HCT116 (cell line): ENCODE data around the gene EPHB2. TPM values are rescaled to one million over a fixed set of nuclear protein-coding genes. Genes with fewer than 3 reads are reported as not detected.

Experiments
- ATAC-seq: fragments of 200-7000 bp; cut with Tn5 transposase; 2 replicates; pipeline ENCODE4 v1.9.1; 2020; ENCODE audit warnings: mild to moderate bottlenecking, moderate library complexity
- BruUV-seq: library from RNA; stranded (reverse); fragments of 400-500 nt; replicated peaks from 2 replicates; lab custom pipeline; 2021; lab: Mats Ljungman, UMichigan
- CTCF ChIA-PET: fragments of 300-600 bp; sonication (Branson Sonifier 250); formaldehyde crosslinking; loops from one replicate; lab custom pipeline; 2021; ENCODE audit warnings: antibody characterized with exemption; lab: Charles Lee
- POLR2A ChIA-PET: fragments of 300-600, 350-600 bp; sonication (Branson Sonifier 250); formaldehyde crosslinking; loops from one replicate; lab custom pipeline; 2021; ENCODE audit warnings: antibody characterized with exemption; lab: Charles Lee
- RAD21 ChIA-PET, 2 experiments: fragments of 300-600 bp; sonication (Branson Sonifier 250); formaldehyde crosslinking; loops; one replicate each; lab custom pipeline; 2023; ENCODE audit warnings: low total read pairs in 2 of 2; ENCODE audit not compliant: uncharacterized antibody in 2 of 2, unreplicated experiment in 2 of 2, low non-redundant PET in 1 of 2; lab: Charles Lee
- DNase-seq: peaks from one replicate; pipeline ENCODE4 v3.0.0-alpha.2; 2010; ENCODE audit warnings: low read depth, low spot score
- H2AFZ ChIP-seq: fragments of 200-600 bp; shearing (Covaris generic), sonication (generic); 2 replicates; pipeline ENCODE4 v1.6.1; 2017; ENCODE audit warnings: low read depth, mixed run types, mixed read lengths, antibody characterized with exemption, low read length; ENCODE audit not compliant: poor library complexity, severe bottlenecking
- H3K27ac ChIP-seq: 2 replicates; pipeline ENCODE4 v1.5.1; 2012; ENCODE audit warnings: low read depth, low read length
- H3K27me3 ChIP-seq: fragments of 200-600 bp; sonication (generic); 2 replicates; pipeline ENCODE4 v1.6.1; 2016; ENCODE audit warnings: mixed run types, low read length, mixed read lengths; ENCODE audit not compliant: insufficient read depth
- H3K36me3 ChIP-seq, 2 experiments: fragments of 200-500 bp in 1 of 2; fragments of 200-600 bp in 1 of 2; sonication (Bioruptor generic) in 1 of 2; sonication (generic) in 1 of 2; 2 replicates each; pipeline versions ENCODE4 v1.5.1 to v1.6.1; 2014 to 2016; ENCODE audit warnings: low read length in 2 of 2, inconsistent platforms in 1 of 2, mixed read lengths in 1 of 2, mixed run types in 1 of 2; ENCODE audit not compliant: insufficient read depth in 2 of 2, control insufficient read depth in 1 of 2
- H3K4me1 ChIP-seq, 2 experiments: fragments of 200-600 bp in 1 of 2; sonication (generic) in 1 of 2; 2 replicates each; pipeline versions ENCODE4 v1.5.1 to v1.6.1; 2012 to 2017; ENCODE audit warnings: low read length in 2 of 2, inconsistent platforms in 1 of 2, mild to moderate bottlenecking in 1 of 2, mixed read lengths in 1 of 2, mixed run types in 1 of 2, moderate library complexity in 1 of 2; ENCODE audit not compliant: insufficient read depth in 2 of 2, control insufficient read depth in 1 of 2
- H3K4me2 ChIP-seq: fragments of 200-600 bp; sonication (generic); 2 replicates; pipeline ENCODE4 v1.6.1; 2017; ENCODE audit warnings: mixed run types, low read length, mixed read lengths
- H3K4me3 ChIP-seq, 2 experiments: fragments of 200-600 bp in 1 of 2; sonication (generic) in 1 of 2; replicated peaks in 1 of 2; 2 replicates each; pipeline ENCODE4 v1.5.1; 2011 to 2016; ENCODE audit warnings: low read length in 2 of 2, control low read depth in 1 of 2, low read depth in 1 of 2, mild to moderate bottlenecking in 1 of 2, mixed read lengths in 1 of 2, mixed run types in 1 of 2
- H3K79me2 ChIP-seq: fragments of 200-600 bp; sonication (generic); 2 replicates; pipeline ENCODE4 v1.6.1; 2017; ENCODE audit warnings: mild to moderate bottlenecking, mixed run types, low read length, moderate library complexity, mixed read lengths; ENCODE audit not compliant: insufficient read depth
- H3K9ac ChIP-seq: fragments of 200-600 bp; sonication (generic); 2 replicates; pipeline ENCODE4 v1.6.1; 2016; ENCODE audit warnings: low read length, mixed read lengths
- H3K9me2 ChIP-seq: fragments of 200-600 bp; sonication (generic), shearing (Covaris generic); 2 replicates; pipeline ENCODE4 v1.6.1; 2017; ENCODE audit warnings: mixed run types, mild to moderate bottlenecking, moderate library complexity; ENCODE audit not compliant: insufficient read depth
- H3K9me3 ChIP-seq, 2 experiments: fragments of 200-500 bp in 1 of 2; fragments of 200-600 bp in 1 of 2; sonication (Bioruptor generic) in 1 of 2; sonication (generic) in 1 of 2; 2 replicates each; pipeline ENCODE4 v1.6.1; 2014 to 2017; ENCODE audit warnings: low read length in 2 of 2, mixed read lengths in 2 of 2, inconsistent platforms in 1 of 2, low read depth in 1 of 2, mild to moderate bottlenecking in 1 of 2, mixed run types in 1 of 2, moderate library complexity in 1 of 2; ENCODE audit not compliant: control insufficient read depth in 1 of 2, insufficient read depth in 1 of 2
- H4K20me1 ChIP-seq: fragments of 200-600 bp; sonication (generic), shearing (Covaris generic); 2 replicates; pipeline ENCODE4 v1.6.1; 2017; ENCODE audit warnings: mixed run types, mild to moderate bottlenecking, moderate library complexity; ENCODE audit not compliant: insufficient read depth
- ATF3 ChIP-seq: IDR thresholded peaks from 2 replicates; pipeline ENCODE4 v1.6.1; 2012
- CBX3 ChIP-seq: IDR thresholded peaks from 2 replicates; pipeline ENCODE4 v1.6.1; 2012; ENCODE audit warnings: low read depth
- CEBPB ChIP-seq: IDR thresholded peaks from 2 replicates; pipeline ENCODE4 v1.6.1; 2012; ENCODE audit warnings: low read depth
- CTCF ChIP-seq, 3 experiments: fragments of 200-600 bp in 1 of 3; sonication (generic) in 1 of 3; IDR thresholded peaks in 2 of 3; conservative IDR thresholded peaks in 1 of 3; 2 replicates each; pipeline ENCODE4 v1.5.1; 2012 to 2017; ENCODE audit warnings: low read depth in 2 of 3, low read length in 2 of 3, antibody characterized with exemption in 1 of 3, borderline replicate concordance in 1 of 3, control low read depth in 1 of 3, mild to moderate bottlenecking in 1 of 3, mixed read lengths in 1 of 3, mixed run types in 1 of 3, moderate library complexity in 1 of 3; ENCODE audit not compliant: insufficient read depth in 1 of 3
- EGR1 ChIP-seq: IDR thresholded peaks from 2 replicates; pipeline ENCODE4 v1.6.1; 2012; ENCODE audit warnings: low read depth
- ELF1 ChIP-seq: IDR thresholded peaks from 2 replicates; pipeline ENCODE4 v1.6.1; 2012; ENCODE audit warnings: low read depth, borderline replicate concordance
- EZH2phosphoT487 ChIP-seq: fragments of 200-600 bp; IDR thresholded peaks from 2 replicates; pipeline ENCODE4 v1.6.1; 2018; ENCODE audit warnings: antibody characterized with exemption, borderline replicate concordance
- FOSL1 ChIP-seq: IDR thresholded peaks from 2 replicates; pipeline ENCODE4 v1.6.1; 2012; ENCODE audit warnings: low read depth
- JUND ChIP-seq: IDR thresholded peaks from 2 replicates; pipeline ENCODE4 v1.6.1; 2012
- POLR2A ChIP-seq: IDR thresholded peaks from 2 replicates; pipeline ENCODE4 v1.7.0; 2011; ENCODE audit warnings: borderline replicate concordance; ENCODE audit not compliant: insufficient read depth, insufficient read length; ENCODE audit errors: extremely low read depth
- TCF7L2 ChIP-seq: IDR thresholded peaks from 2 replicates; pipeline ENCODE4 v1.7.0; 2011; ENCODE audit warnings: borderline replicate concordance, inconsistent platforms; ENCODE audit not compliant: insufficient read depth, insufficient read length; ENCODE audit errors: extremely low read depth
- ZBTB33 ChIP-seq: IDR thresholded peaks from 2 replicates; pipeline ENCODE4 v1.6.1; 2011; ENCODE audit warnings: mild to moderate bottlenecking, low read length, moderate library complexity; ENCODE audit not compliant: insufficient replicate concordance; ENCODE audit errors: extremely low read depth
- ZFX ChIP-seq: fragments of 450-650 bp; IDR thresholded peaks from 2 replicates; pipeline ENCODE4 v1.6.1; 2017
- intact Hi-C: fragments of 100-400 bp; cut with micrococcal nuclease; formaldehyde crosslinking; loops from 2 replicates; pipeline ENCODE4 v1.10.0; 2022
- total RNA-seq: library from RNA; stranded (reverse); gene quantifications from one replicate; pipeline ENCODE4 v1.2.1, GENCODE V29; 2021; ENCODE audit not compliant: unreplicated experiment

The EPHB2 gene
- total RNA-seq, 1 experiment from 2014 or later: 19.5 TPM

GRCh38 chr1:22958556-22958955 is 247.9 kb downstream of the EPHB2 start:
- no peaks in the 10 kb centered on the region for H3K79me2 ChIP-seq
- H3K9ac ChIP-seq: no peak overlapping the region
- no peaks in the 10 kb centered on the region for H3K27me3 ChIP-seq
- no peaks in the 10 kb centered on the region for H4K20me1 ChIP-seq
- BruUV-seq: no TSS peak
- TF ChIP-seq FOSL1 (no peak), TCF7L2 (no peak), ZFX (no peak), ELF1 (no peak), CBX3 (no peak)
- DNase-seq (no peak), ATAC-seq (no peak)
- ChIA-PET RAD21 (no interaction called here), CTCF (no interaction called here), POLR2A (no interaction called here)
- no peak overlapping the region for H2AFZ ChIP-seq
- no peaks in the 10 kb centered on the region for H3K36me3 ChIP-seq
- intact Hi-C loops: no loop called here
- H3K27ac ChIP-seq: no peak overlapping the region
- H3K9me2 ChIP-seq: no peaks in the 10 kb centered on the region
- no peaks in the 10 kb centered on the region for H3K4me1 ChIP-seq
- no peak overlapping the region for H3K4me3 ChIP-seq
- no peaks in the 10 kb centered on the region for H3K9me3 ChIP-seq
- no peak overlapping the region for H3K4me2 ChIP-seq

- intact Hi-C loops: no loop called here
Observed at GRCh38 chr1:22959545-22960360, 249.1 kb downstream of the EPHB2 start.

More at GRCh38 chr1:22959545-22960360, 249.1 kb downstream of the EPHB2 start:
- H3K79me2 ChIP-seq: no peaks in the 10 kb centered on the region
- no peak for DNase-seq
- H3K9me2 ChIP-seq: no peaks in the 10 kb centered on the region
- TF ChIP-seq TCF7L2 (no peak), ELF1 (no peak), ATF3 (no peak), EZH2phosphoT487 (no peak), EGR1 (no peak), ZBTB33 (no peak), CEBPB (no peak), CBX3 (no peak), POLR2A (no peak), CTCF (IDR thresholded peaks at IDR 0.05 in 2 of 3, conservative IDR thresholded peaks at IDR 0.05 in 1 of 3; ENCODE audit: borderline replicate concordance in 1 of 3, insufficient read depth in 1 of 3, low read depth in 2 of 3, low read length in 2 of 3) (no peak), JUND (no peak)
- TF ChIP-seq, all 23 proteins: peak for 0
- ChIA-PET RAD21 (interaction anchor here in 1 of 2 experiments (0.6 kb wide), 1 partner anchor 580 kb away, joined by 4 read pairs; no protein-coding TSS in a partner anchor), POLR2A (no interaction called here), CTCF (interaction anchor here (0.7 kb wide), 1 partner anchor 1635 kb away, joined by 3 read pairs; no protein-coding TSS in a partner anchor)
- peaks cover 0 to 2% of the 10 kb centered on the region in 2 experiments; a peak in 1 of 4 replicates for H3K4me1 ChIP-seq
- H4K20me1 ChIP-seq: no peaks in the 10 kb centered on the region
- no peak overlapping the region for H3K4me2 ChIP-seq
- no peaks in the 10 kb centered on the region for H3K9me3 ChIP-seq
- H3K36me3 ChIP-seq: no peaks in the 10 kb centered on the region
- H3K27me3 ChIP-seq: no peaks in the 10 kb centered on the region
- BruUV-seq: no TSS peak
- H3K9ac ChIP-seq: no peak overlapping the region
- no peak overlapping the region for H3K27ac ChIP-seq
- no peak overlapping the region for H3K4me3 ChIP-seq
- no peak overlapping the region for H2AFZ ChIP-seq
- ATAC-seq: no peak
